Panc1 (cell line): ENCODE data around the gene MAGEB17. TPM values are rescaled to one million over a fixed set of nuclear protein-coding genes. Genes with fewer than 3 reads are reported as not detected.

Experiments
- ATAC-seq: fragments of 200-7000 bp; cut with Tn5 transposase; 2 replicates; pipeline ENCODE4 v1.9.1; 2020; ENCODE audit warnings: mild to moderate bottlenecking, moderate library complexity
- BruUV-seq: library from RNA; stranded (reverse); fragments of 400-500 nt; replicated peaks from 2 replicates; lab custom pipeline; 2021; lab: Mats Ljungman, UMichigan
- CTCF ChIA-PET: fragments of 300-600 bp; sonication (Branson Sonifier 250); formaldehyde crosslinking; loops from one replicate; lab custom pipeline; 2022; ENCODE audit warnings: antibody characterized with exemption; lab: Charles Lee
- POLR2A ChIA-PET: fragments of 300-600 bp; sonication (Branson Sonifier 250); formaldehyde crosslinking; loops from one replicate; lab custom pipeline; 2022; ENCODE audit warnings: antibody characterized with exemption; lab: Charles Lee
- DNase-seq: peaks from one replicate; pipeline ENCODE4 v3.0.0-alpha.2; 2010; ENCODE audit warnings: low read depth, low spot score
- H3K27ac ChIP-seq: 2 replicates; pipeline ENCODE4 v1.5.1; 2011; ENCODE audit warnings: mild to moderate bottlenecking, low read length, inconsistent platforms
- H3K27me3 ChIP-seq: fragments of 200-500 bp; sonication (Bioruptor generic); 2 replicates; pipeline ENCODE4 v1.6.0; 2014; ENCODE audit warnings: low read length, inconsistent platforms; ENCODE audit not compliant: control insufficient read depth, insufficient read depth
- H3K36me3 ChIP-seq: fragments of 200-500 bp; sonication (Bioruptor generic); 2 replicates; pipeline ENCODE4 v1.5.1; 2014; ENCODE audit warnings: inconsistent platforms, mild to moderate bottlenecking, low read length, moderate library complexity; ENCODE audit not compliant: control insufficient read depth, insufficient read depth
- H3K4me1 ChIP-seq: 2 replicates; pipeline ENCODE4 v1.5.1; 2011; ENCODE audit warnings: inconsistent platforms, mild to moderate bottlenecking, low read length, moderate library complexity; ENCODE audit not compliant: control insufficient read depth, insufficient read depth
- H3K4me3 ChIP-seq, 2 experiments: 2 replicates each; pipeline ENCODE4 v1.5.1; 2011 to 2012; ENCODE audit warnings: low read depth in 2 of 2, low read length in 2 of 2, mild to moderate bottlenecking in 2 of 2, inconsistent platforms in 1 of 2, moderate library complexity in 1 of 2
- H3K9me3 ChIP-seq: fragments of 200-500 bp; sonication (Bioruptor generic); 2 replicates; pipeline ENCODE4 v1.5.1; 2014; ENCODE audit warnings: low read depth, mild to moderate bottlenecking, inconsistent platforms, low read length, moderate library complexity; ENCODE audit not compliant: control insufficient read depth, insufficient read depth
- POLR2AphosphoS5 ChIP-seq: IDR thresholded peaks from 2 replicates; pipeline ENCODE4 v1.6.1; 2012; ENCODE audit warnings: mild to moderate bottlenecking, low read depth, low read length, moderate library complexity
- SIN3A ChIP-seq: IDR thresholded peaks from 2 replicates; pipeline ENCODE4 v1.6.1; 2012; ENCODE audit warnings: low read depth, mild to moderate bottlenecking, low read length, moderate library complexity, borderline replicate concordance; ENCODE audit not compliant: insufficient read depth
- TCF7L2 ChIP-seq: IDR thresholded peaks from 2 replicates; pipeline ENCODE4 v1.6.1; 2011; ENCODE audit warnings: mild to moderate bottlenecking, low read depth, low read length, inconsistent platforms
- in situ Hi-C: cut with HindIII; loops from 2 replicates; pipeline ENCODE4 v1.10.0; 2016; ENCODE audit warnings: low sequenced_read_pairs, low pct_unique_long_range_greater_than_20kb
- intact Hi-C: fragments of 100-400 bp; cut with micrococcal nuclease; formaldehyde crosslinking; loops from one replicate; pipeline ENCODE4 v1.10.0; 2022; ENCODE audit not compliant: unreplicated experiment
- total RNA-seq: library from RNA; stranded (reverse); gene quantifications from one replicate; pipeline ENCODE4 v1.2.1, GENCODE V29; 2021; ENCODE audit not compliant: unreplicated experiment
- TF ChIP-seq, protein P1 (sequence below): fragments of 450-650 bp; IDR thresholded peaks from 2 replicates; pipeline ENCODE4 v1.5.1; 2017; ENCODE audit warnings: mild to moderate bottlenecking
- TF ChIP-seq, protein P2 (sequence below), 2 experiments: IDR thresholded peaks; 2 replicates each; pipeline ENCODE4 v1.6.1; 2011 to 2012; ENCODE audit warnings: low read depth in 2 of 2, control low read depth in 1 of 2, low read length in 1 of 2, mild to moderate bottlenecking in 1 of 2, moderate library complexity in 1 of 2; ENCODE audit not compliant: insufficient read depth in 1 of 2

Gene MAGEB17
- total RNA-seq, 1 experiment from 2014 or later, result not detected

DNA sequence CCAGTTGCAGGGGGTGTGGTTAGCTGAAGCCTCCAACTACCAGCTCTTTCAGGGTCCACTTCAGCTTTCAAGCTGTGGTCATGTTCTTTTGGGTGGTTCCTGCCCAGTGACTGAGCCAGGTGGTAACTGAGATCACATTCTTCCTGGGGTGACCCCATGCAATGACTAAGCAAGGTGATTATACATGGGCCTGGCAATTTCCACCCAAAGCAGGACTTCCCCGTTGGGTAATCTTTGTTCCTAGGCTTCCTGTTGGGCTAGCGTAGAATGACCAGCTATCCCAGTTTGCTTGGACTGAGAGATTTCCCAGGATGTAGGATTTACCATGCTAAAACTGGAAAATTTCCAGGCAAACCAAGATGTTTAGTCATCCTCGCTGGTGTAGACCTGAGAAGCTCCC, 18.4 kb upstream of the MAGEB17 start:
- in situ Hi-C loops, result no loop called here
- POLR2A ChIA-PET, result no interaction called here
- no peak overlapping the region for H3K4me3 ChIP-seq
- no peaks in the 10 kb centered on the region for H3K9me3 ChIP-seq
- no peaks in the 10 kb centered on the region for H3K36me3 ChIP-seq
- TF ChIP-seq, protein P1, sequence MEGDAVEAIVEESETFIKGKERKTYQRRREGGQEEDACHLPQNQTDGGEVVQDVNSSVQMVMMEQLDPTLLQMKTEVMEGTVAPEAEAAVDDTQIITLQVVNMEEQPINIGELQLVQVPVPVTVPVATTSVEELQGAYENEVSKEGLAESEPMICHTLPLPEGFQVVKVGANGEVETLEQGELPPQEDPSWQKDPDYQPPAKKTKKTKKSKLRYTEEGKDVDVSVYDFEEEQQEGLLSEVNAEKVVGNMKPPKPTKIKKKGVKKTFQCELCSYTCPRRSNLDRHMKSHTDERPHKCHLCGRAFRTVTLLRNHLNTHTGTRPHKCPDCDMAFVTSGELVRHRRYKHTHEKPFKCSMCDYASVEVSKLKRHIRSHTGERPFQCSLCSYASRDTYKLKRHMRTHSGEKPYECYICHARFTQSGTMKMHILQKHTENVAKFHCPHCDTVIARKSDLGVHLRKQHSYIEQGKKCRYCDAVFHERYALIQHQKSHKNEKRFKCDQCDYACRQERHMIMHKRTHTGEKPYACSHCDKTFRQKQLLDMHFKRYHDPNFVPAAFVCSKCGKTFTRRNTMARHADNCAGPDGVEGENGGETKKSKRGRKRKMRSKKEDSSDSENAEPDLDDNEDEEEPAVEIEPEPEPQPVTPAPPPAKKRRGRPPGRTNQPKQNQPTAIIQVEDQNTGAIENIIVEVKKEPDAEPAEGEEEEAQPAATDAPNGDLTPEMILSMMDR, result no peak
- no peak for TF ChIP-seq TCF7L2
- TF ChIP-seq SIN3A, result no peak
- no peak for TF ChIP-seq POLR2AphosphoS5
- TF ChIP-seq, protein P2, sequence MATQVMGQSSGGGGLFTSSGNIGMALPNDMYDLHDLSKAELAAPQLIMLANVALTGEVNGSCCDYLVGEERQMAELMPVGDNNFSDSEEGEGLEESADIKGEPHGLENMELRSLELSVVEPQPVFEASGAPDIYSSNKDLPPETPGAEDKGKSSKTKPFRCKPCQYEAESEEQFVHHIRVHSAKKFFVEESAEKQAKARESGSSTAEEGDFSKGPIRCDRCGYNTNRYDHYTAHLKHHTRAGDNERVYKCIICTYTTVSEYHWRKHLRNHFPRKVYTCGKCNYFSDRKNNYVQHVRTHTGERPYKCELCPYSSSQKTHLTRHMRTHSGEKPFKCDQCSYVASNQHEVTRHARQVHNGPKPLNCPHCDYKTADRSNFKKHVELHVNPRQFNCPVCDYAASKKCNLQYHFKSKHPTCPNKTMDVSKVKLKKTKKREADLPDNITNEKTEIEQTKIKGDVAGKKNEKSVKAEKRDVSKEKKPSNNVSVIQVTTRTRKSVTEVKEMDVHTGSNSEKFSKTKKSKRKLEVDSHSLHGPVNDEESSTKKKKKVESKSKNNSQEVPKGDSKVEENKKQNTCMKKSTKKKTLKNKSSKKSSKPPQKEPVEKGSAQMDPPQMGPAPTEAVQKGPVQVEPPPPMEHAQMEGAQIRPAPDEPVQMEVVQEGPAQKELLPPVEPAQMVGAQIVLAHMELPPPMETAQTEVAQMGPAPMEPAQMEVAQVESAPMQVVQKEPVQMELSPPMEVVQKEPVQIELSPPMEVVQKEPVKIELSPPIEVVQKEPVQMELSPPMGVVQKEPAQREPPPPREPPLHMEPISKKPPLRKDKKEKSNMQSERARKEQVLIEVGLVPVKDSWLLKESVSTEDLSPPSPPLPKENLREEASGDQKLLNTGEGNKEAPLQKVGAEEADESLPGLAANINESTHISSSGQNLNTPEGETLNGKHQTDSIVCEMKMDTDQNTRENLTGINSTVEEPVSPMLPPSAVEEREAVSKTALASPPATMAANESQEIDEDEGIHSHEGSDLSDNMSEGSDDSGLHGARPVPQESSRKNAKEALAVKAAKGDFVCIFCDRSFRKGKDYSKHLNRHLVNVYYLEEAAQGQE (IDR thresholded peaks at IDR 0.05; ENCODE audit: insufficient read depth in 1 of 2, low read depth in 2 of 2, low read length in 1 of 2), result no peak
- ATAC-seq (no peak), DNase-seq (no peak)
- H3K27ac ChIP-seq, result no peak overlapping the region
- H3K4me1 ChIP-seq, result no peaks in the 10 kb centered on the region
- no TSS peak for BruUV-seq
- H3K27me3 ChIP-seq, result no peaks in the 10 kb centered on the region
- CTCF ChIA-PET, result no interaction called here
- intact Hi-C loops, result no loop called here

DNA sequence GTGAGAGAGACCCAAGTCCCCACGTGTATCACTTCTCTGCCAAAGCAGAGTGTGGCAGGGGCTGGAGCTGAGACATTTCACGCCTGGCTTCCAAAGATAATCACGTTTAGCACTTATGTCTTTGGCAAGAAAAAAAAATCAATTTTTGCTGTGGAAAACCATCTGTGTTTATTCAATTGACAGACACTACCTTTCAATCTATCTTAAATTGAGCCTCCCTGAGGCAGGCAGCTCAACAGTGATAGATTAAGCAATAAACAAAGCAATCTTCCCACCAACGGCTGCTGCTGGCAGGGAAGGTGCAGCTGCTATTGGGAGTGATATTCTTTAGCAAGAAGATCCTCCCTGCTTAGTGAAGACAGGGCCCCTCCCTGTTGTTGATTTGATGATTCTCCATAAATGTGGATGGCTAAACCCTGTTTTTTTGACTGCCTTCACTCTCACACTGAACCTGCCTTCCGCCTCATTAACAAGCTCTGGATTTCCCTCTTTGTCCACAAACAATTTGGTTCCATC, 11.6 kb upstream of the MAGEB17 start:
- no peak overlapping the region for H3K4me3 ChIP-seq
- ATAC-seq, result no peak
- H3K27ac ChIP-seq, result no peak overlapping the region
- BruUV-seq, result no TSS peak
- no peaks in the 10 kb centered on the region for H3K36me3 ChIP-seq
- TF ChIP-seq, protein P1, result no peak
- TF ChIP-seq TCF7L2 (no peak), POLR2AphosphoS5 (no peak), SIN3A (no peak)
- TF ChIP-seq, protein P2 (IDR thresholded peaks at IDR 0.05; ENCODE audit: insufficient read depth in 1 of 2, low read depth in 2 of 2, low read length in 1 of 2), result no peak
- H3K4me1 ChIP-seq, result no peaks in the 10 kb centered on the region
- no peaks in the 10 kb centered on the region for H3K27me3 ChIP-seq
- in situ Hi-C loops (no loop called here), intact Hi-C loops (no loop called here)
- H3K9me3 ChIP-seq, result no peaks in the 10 kb centered on the region
- no peak for DNase-seq
- ChIA-PET CTCF (no interaction called here), POLR2A (no interaction called here)
